SK-N-MC (cell line): ENCODE data around the gene PDZRN3.

Experiments used
- DNase-seq: peaks from one replicate; pipeline ENCODE4 v3.0.0-alpha.2; 2011; ENCODE audit warnings: low read depth, low spot score
- H3K27ac ChIP-seq: fragments of 200-600 bp; sonication (generic); 2 replicates; pipeline ENCODE4 v1.5.1; 2016; ENCODE audit warnings: mixed run types
- H3K36me3 ChIP-seq: fragments of 200-600 bp; sonication (generic); 2 replicates; pipeline ENCODE4 v1.6.1; 2017; ENCODE audit warnings: antibody characterized with exemption, low read length, mixed read lengths; ENCODE audit not compliant: insufficient read depth
- H3K4me3 ChIP-seq: fragments of 200-600 bp; sonication (generic); 2 replicates; pipeline ENCODE4 v1.5.1; 2016
- H3K9ac ChIP-seq: fragments of 200-600 bp; sonication (generic); 2 replicates; pipeline ENCODE4 v1.8.0; 2017; ENCODE audit warnings: mixed run types, mixed read lengths; ENCODE audit not compliant: insufficient read length
- H3K9me3 ChIP-seq: fragments of 200-600 bp; sonication (generic); 2 replicates; pipeline ENCODE4 v1.6.1; 2017; ENCODE audit warnings: low read depth, mild to moderate bottlenecking, antibody characterized with exemption, low read length, moderate library complexity, mixed read lengths
- EZH2 ChIP-seq: fragments of 200-600 bp; sonication (generic); IDR thresholded peaks from one replicate; pipeline ENCODE4 v1.6.1; 2017; ENCODE audit warnings: antibody characterized with exemption
- FOXP2 ChIP-seq: optimal IDR thresholded peaks from 2 replicates; pipeline ENCODE3; 2011; ENCODE audit warnings: mild to moderate bottlenecking, moderate library complexity; ENCODE audit not compliant: insufficient read depth; ENCODE audit errors: extremely low read length, control extremely low read depth
- POLR2AphosphoS5 ChIP-seq: IDR thresholded peaks from 2 replicates; pipeline ENCODE4 v1.6.1; 2012; ENCODE audit warnings: mild to moderate bottlenecking, low read depth, low read length, borderline replicate concordance

The PDZRN3 gene

GRCh38 chr3:73409138-73409763, 215.5 kb downstream of the PDZRN3 start:
- Histone ChIP-seq H3K27ac (no peak overlapping the region), H3K4me3 (no peak overlapping the region), H3K9me3 (no peaks in the 10 kb centered on the region), H3K9ac (no peak overlapping the region), H3K36me3 (no peaks in the 10 kb centered on the region)
- TF ChIP-seq EZH2 (no peak), FOXP2 (no peak), POLR2AphosphoS5 (no peak)
- DNase-seq = no peak

DNA sequence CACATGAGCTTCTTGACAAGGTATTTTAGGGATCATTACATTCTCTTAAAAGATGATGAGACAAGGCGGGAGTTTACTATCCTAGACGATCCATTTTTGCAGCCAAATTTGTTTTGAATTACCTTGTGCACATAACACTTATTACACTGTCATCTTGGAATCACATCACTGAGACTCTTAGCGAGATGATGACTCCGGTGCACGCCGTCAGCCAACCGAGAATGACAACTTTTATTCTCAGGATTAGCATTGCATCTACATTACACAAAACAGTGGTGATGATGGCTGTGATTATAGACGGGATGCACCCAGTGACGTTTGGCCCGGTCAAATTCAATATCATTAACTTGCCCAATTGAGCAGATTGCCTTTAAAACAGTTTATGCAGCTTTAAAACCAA, 216.1 kb downstream of the PDZRN3 start:
- DNase-seq = no peak
- Histone ChIP-seq H3K36me3 (no peaks in the 10 kb centered on the region), H3K4me3 (no peak overlapping the region), H3K9ac (no peak overlapping the region), H3K9me3 (no peaks in the 10 kb centered on the region), H3K27ac (no peak overlapping the region)
- TF ChIP-seq FOXP2 = no peak
- TF ChIP-seq POLR2AphosphoS5 = no peak
- no peak for TF ChIP-seq EZH2

DNA sequence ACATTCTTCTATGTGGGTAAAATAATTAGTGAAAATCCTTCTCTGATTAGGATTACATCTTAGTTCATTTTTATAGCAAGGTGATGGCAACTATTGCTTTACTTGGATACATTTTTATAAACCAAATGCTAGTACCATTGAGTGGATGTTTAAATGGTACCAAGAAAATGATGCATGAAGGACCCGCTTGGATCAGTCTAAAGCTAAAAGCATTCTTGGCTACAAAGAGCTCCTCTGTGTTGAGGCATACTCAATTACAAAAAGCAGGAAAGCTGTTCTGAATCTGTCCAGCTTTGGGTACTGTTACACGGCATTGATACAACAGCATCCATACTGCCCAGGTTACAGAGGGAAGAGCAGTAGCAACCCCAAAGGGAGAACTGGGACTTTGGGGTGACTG, 217.2 kb downstream of the PDZRN3 start:
- no peak for DNase-seq
- Histone ChIP-seq H3K36me3 (no peaks in the 10 kb centered on the region), H3K9me3 (no peaks in the 10 kb centered on the region), H3K9ac (no peak overlapping the region), H3K4me3 (no peak overlapping the region), H3K27ac (no peak overlapping the region)
- no peak for TF ChIP-seq EZH2
- no peak for TF ChIP-seq POLR2AphosphoS5
- no peak for TF ChIP-seq FOXP2

GRCh38 chr3:73405853-73406252, 218.9 kb downstream of the PDZRN3 start:
- Histone ChIP-seq H3K36me3 (no peaks in the 10 kb centered on the region), H3K27ac (no peak overlapping the region), H3K4me3 (no peak overlapping the region), H3K9me3 (no peaks in the 10 kb centered on the region), H3K9ac (no peak overlapping the region)
- no peak for TF ChIP-seq EZH2
- TF ChIP-seq POLR2AphosphoS5 = no peak
- TF ChIP-seq FOXP2 = no peak
- DNase-seq = no peak

DNA sequence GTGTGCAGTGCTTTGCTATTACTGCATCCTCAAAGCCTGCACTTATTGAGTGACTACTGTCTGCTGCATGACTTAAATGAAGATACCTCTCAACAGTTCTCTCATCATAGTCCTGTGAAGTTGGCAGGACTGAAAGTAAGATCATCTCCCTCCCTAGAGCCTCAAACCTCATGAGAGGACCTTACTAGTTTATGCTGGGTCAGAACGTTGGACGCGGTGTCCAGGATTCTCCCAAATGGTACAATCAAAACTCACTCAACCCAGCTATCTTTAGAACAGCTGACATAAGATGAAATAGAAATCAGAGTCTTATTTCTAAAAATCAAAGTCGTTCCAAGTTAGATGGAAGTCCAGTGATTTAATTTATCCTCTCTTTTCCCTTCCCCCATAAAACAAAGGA, 219.7 kb downstream of the PDZRN3 start:
- H3K27ac ChIP-seq = no peak overlapping the region
- no peaks in the 10 kb centered on the region for H3K36me3 ChIP-seq
- no peak for TF ChIP-seq POLR2AphosphoS5
- no peak for TF ChIP-seq FOXP2
- no peak for TF ChIP-seq EZH2
- no peak overlapping the region for H3K4me3 ChIP-seq
- no peak for DNase-seq
- no peaks in the 10 kb centered on the region for H3K9me3 ChIP-seq
- no peak overlapping the region for H3K9ac ChIP-seq

DNA sequence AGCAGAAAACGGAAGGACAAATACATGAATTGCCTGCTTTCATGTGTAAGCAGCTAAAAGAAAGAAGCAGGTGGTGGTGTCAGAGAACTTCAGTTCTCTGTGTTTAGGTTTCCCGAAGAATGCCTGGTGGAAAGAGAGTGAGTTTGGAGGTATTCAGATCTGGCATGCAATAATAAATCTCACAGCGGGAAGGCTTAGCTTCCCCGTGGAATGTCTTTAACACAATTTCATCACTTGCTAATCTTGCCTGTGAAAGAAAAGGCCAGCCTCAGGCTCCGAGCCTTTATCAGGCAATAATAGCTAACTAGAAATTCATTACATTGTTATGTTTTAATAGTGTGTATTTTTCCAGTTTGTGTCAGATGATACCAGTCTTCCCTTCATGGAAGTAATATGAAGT, 220.3 kb downstream of the PDZRN3 start:
- TF ChIP-seq EZH2 (no peak), FOXP2 (no peak), POLR2AphosphoS5 (no peak)
- H3K27ac ChIP-seq = no peak overlapping the region
- no peak for DNase-seq
- H3K9me3 ChIP-seq = no peaks in the 10 kb centered on the region
- H3K4me3 ChIP-seq = no peak overlapping the region
- H3K36me3 ChIP-seq = no peaks in the 10 kb centered on the region
- no peak overlapping the region for H3K9ac ChIP-seq

DNA sequence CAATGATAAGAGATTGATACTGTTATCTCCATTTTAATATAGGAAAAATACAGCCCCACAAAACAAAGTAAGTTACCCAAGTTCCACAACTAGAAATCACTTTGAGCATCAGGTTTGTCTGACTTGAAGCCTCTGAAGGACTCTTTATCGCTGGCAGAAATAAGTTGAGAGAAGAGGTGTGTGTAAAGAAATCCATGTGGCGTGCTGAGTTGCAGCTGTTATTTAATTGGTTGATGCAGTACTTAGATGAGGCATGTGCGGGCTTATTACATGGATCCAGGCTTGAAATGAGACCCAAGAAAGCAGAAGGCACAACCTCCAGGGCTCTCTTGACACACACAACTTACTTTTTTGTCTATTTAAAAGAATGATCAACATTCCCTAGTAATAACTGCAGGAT, 221.3 kb downstream of the PDZRN3 start:
- Histone ChIP-seq H3K4me3 (no peak overlapping the region), H3K27ac (no peak overlapping the region), H3K9ac (no peak overlapping the region), H3K36me3 (no peaks in the 10 kb centered on the region), H3K9me3 (no peaks in the 10 kb centered on the region)
- DNase-seq = no peak
- no peak for TF ChIP-seq POLR2AphosphoS5
- no peak for TF ChIP-seq FOXP2
- no peak for TF ChIP-seq EZH2

DNA sequence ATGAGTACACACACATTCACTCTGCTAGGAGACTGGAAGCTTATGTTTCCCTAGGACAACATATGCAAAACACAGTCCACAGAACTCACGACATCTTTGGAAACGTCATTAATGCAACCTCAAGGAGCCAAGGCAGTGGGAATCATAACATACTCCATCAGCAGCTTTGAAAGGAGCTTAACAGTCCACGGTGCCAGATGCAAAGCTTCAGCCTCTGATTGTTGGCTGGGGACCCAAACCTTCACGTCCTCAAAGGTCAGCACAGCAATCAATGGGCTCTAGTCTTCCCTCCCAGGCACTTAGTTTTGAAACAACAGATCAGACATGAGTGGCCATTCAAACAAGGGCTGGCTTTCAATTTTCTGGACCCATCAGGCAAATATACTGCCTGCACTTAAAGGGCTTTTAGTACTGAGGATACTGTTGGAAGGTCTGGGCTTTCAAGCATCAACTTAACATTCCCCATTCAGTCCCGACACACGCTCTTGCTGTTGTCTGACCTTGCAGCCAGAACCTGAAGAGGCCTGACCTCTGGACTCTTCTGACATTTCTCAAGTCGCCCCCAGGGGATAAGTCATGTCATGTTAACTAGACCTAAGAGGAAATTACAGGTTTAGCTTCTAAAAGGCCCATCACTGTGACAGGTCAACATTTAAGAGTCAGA, 223.0 kb downstream of the PDZRN3 start:
- Histone ChIP-seq H3K9me3 (no peaks in the 10 kb centered on the region), H3K9ac (no peak overlapping the region), H3K36me3 (no peaks in the 10 kb centered on the region), H3K4me3 (no peak overlapping the region), H3K27ac (no peak overlapping the region)
- no peak for TF ChIP-seq POLR2AphosphoS5
- no peak for TF ChIP-seq FOXP2
- no peak for TF ChIP-seq EZH2
- no peak for DNase-seq

DNA sequence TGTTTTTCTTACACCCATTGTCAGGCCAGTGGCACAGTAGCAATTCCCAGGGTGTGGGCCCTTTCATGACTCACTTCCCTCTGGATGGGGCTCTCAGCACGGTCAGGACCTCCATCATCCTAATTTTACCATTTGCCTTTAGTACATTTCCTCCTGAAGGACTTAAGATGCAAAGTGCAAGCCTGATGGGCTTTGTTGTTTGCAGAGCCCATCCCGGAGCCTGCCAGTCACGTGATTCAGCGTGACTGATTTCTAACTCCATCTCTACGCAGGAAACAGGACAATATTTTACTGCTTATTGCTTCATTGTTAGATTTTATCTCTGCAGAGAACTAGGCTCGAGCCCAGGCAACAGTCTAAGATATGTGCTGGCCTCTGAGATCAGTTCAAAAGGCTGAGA, 223.7 kb downstream of the PDZRN3 start:
- no peaks in the 10 kb centered on the region for H3K9me3 ChIP-seq
- no peaks in the 10 kb centered on the region for H3K36me3 ChIP-seq
- H3K27ac ChIP-seq = no peak overlapping the region
- H3K4me3 ChIP-seq = no peak overlapping the region
- no peak for TF ChIP-seq EZH2
- TF ChIP-seq POLR2AphosphoS5 = no peak
- TF ChIP-seq FOXP2 = no peak
- no peak for DNase-seq
- no peak overlapping the region for H3K9ac ChIP-seq
